Myocyte (in vitro differentiated cells): Measurements from ENCODE around the gene RMND5B. TPM values are rescaled to one million over a fixed set of nuclear protein-coding genes. Genes with fewer than 3 reads are reported as not detected.
"Not testable (repeated sequence)": the region's sequence is repeated elsewhere in the genome, so short reads cannot be mapped to it uniquely, and the experiment has no call there.

ENCODE experiments used
- DNase-seq: peaks from one replicate; pipeline ENCODE4 v3.0.0-alpha.2; 2012; ENCODE audit warnings: low read depth
- total RNA-seq: library from RNA; depleted of rRNA; stranded (reverse); fragments of >200 nt; gene quantifications from 2 replicates; pipeline ENCODE4 v1.2.3, GENCODE V29; 2014

The RMND5B gene
- total RNA-seq, 1 donor from 2014 or later: 33.2 TPM

- DNase-seq: no peak
Observed at GRCh38 chr5:178113841-178114324, 16.9 kb upstream of the RMND5B start.

- peak; percentile 92 for DNase-seq
Observed at GRCh38 chr5:178114325-178115135, 16.3 kb upstream of the RMND5B start.

GRCh38 chr5:178115136-178115813, 15.5 kb upstream of the RMND5B start:
- peak; percentile 88 for DNase-seq

GRCh38 chr5:178115814-178116142, 15.0 kb upstream of the RMND5B start:
- DNase-seq: peak; percentile 65

GRCh38 chr5:178116143-178116885, 14.5 kb upstream of the RMND5B start:
- peak; percentile 62 for DNase-seq

GRCh38 chr5:178117923-178118701, 12.7 kb upstream of the RMND5B start:
- no peak for DNase-seq

- DNase-seq: peak; percentile 77
Observed at GRCh38 chr5:178119915-178120606, 10.8 kb upstream of the RMND5B start.

GRCh38 chr5:178120607-178121357, 10.0 kb upstream of the RMND5B start:
- peak; percentile 96 for DNase-seq

GRCh38 chr5:178121391-178122276, 9.2 kb upstream of the RMND5B start:
- peak; percentile 63 for DNase-seq

GRCh38 chr5:178122346-178122745, 8.5 kb upstream of the RMND5B start:
- DNase-seq: no peak

- no peak for DNase-seq
Observed at GRCh38 chr5:178123094-178123965, 7.5 kb upstream of the RMND5B start.

- DNase-seq: no peak
Observed at GRCh38 chr5:178123966-178124925, 6.6 kb upstream of the RMND5B start.

- DNase-seq: no peak
Observed at GRCh38 chr5:178125253-178125906, 5.4 kb upstream of the RMND5B start.

- no peak for DNase-seq
Observed at GRCh38 chr5:178126556-178126955, 4.3 kb upstream of the RMND5B start.

GRCh38 chr5:178127300-178128009, 3.4 kb upstream of the RMND5B start:
- DNase-seq: not testable (repeated sequence)
